Measurements from ENCODE around the gene TMC8.
"Not testable (repeated sequence)": the region's sequence is repeated elsewhere in the genome, so short reads cannot be mapped to it uniquely, and the experiment has no call there.

Gene TMC8

GRCh38 chr17:78113804-78114785 is 16.5 kb upstream of the TMC8 start:
- TF ChIP-seq ZNF777 (tag by site-specific recombination; IDR thresholded peaks at IDR 0.05; ENCODE audit: borderline replicate concordance) (no peak), EGR2 (tag by site-specific recombination; IDR thresholded peaks at IDR 0.05; ENCODE audit: low read depth) (no peak), ZNF544 (tag by site-specific recombination; IDR thresholded peaks at IDR 0.05) (no peak), ZNF416 (tag by site-specific recombination; IDR thresholded peaks at IDR 0.05) (no peak), ZNF558 (tag by site-specific recombination; IDR thresholded peaks at IDR 0.05) (no peak)
- Histone ChIP-seq H3K27ac (ENCODE audit: extremely low read depth, low read depth, low read length) (no peak overlapping the region), H3K36me3 (ENCODE audit: control insufficient read depth in 2 of 2, insufficient read depth in 1 of 2, low read length in 2 of 2) (no peaks in the 10 kb centered on the region), H3K9me3 (ENCODE audit: control insufficient read depth, insufficient read depth, low read depth, low read length) (no peaks in the 10 kb centered on the region), H3K4me3 (ENCODE audit: low read depth, low read length) (no peak overlapping the region), H3K4me1 (ENCODE audit: control insufficient read depth, insufficient read depth, low read length) (no peaks in the 10 kb centered on the region)
- CTCF ChIA-PET: interaction anchor here (0.7 to 5.3 kb wide), 19 partner anchors 11 to 1143 kb away, joined by 3 to 53 read pairs (median 7); partner anchors contain the start of genes AFMID, TK1 and TMC6
- POLR2A ChIA-PET: interaction anchor here (0.8 to 2.3 kb wide), 3 partner anchors 61 to 156 kb away, joined by 3 to 6 read pairs (median 4); partner anchors contain the start of genes AFMID, TK1 and TNRC6C

GRCh38 chr17:78114831-78115723 is 15.5 kb upstream of the TMC8 start:
- Histone ChIP-seq H3K9me3 (ENCODE audit: control insufficient read depth, insufficient read depth, low read depth, low read length) (no peaks in the 10 kb centered on the region), H3K4me1 (ENCODE audit: control insufficient read depth, insufficient read depth, low read length) (no peaks in the 10 kb centered on the region), H3K36me3 (ENCODE audit: control insufficient read depth in 2 of 2, insufficient read depth in 1 of 2, low read length in 2 of 2) (no peaks in the 10 kb centered on the region; a peak in 1 of 3 replicates), H3K27ac (ENCODE audit: extremely low read depth, low read depth, low read length) (no peak overlapping the region), H3K4me3 (ENCODE audit: low read depth, low read length) (no peak overlapping the region)
- peak; percentile 79 for TF ChIP-seq ZIC2 (tag by site-specific recombination; IDR thresholded peaks at IDR 0.05)
- TF ChIP-seq ZXDB (tag by site-specific recombination; IDR thresholded peaks at IDR 0.05): no peak
- POLR2A ChIA-PET: interaction anchor here (0.8 to 2.3 kb wide), 4 partner anchors 9 to 157 kb away, joined by 3 to 6 read pairs (median 4); partner anchors contain the start of genes AFMID, TK1 and TNRC6C
- CTCF ChIA-PET: interaction anchor here (0.7 to 5.3 kb wide), 13 partner anchors 12 to 135 kb away, joined by 3 to 53 read pairs (median 4); partner anchors contain the start of genes AFMID and TK1

GRCh38 chr17:78115803-78116202 is 14.8 kb upstream of the TMC8 start:
- H3K4me3 ChIP-seq (ENCODE audit: low read depth, low read length); H3K4me1 ChIP-seq (ENCODE audit: control insufficient read depth, insufficient read depth, low read length); H3K9me3 ChIP-seq (ENCODE audit: control insufficient read depth, insufficient read depth, low read depth, low read length); H3K36me3 ChIP-seq (ENCODE audit: control insufficient read depth in 2 of 2, insufficient read depth in 1 of 2, low read length in 2 of 2); H3K27ac ChIP-seq (ENCODE audit: extremely low read depth, low read depth, low read length): not testable (repeated sequence)
- ChIA-PET CTCF (interaction anchor here (0.5 to 5.3 kb wide), 13 partner anchors 9 to 595 kb away, joined by 3 to 53 read pairs (median 4); no protein-coding TSS in a partner anchor), POLR2A (interaction anchor here (0.8 to 2.3 kb wide), 2 partner anchors 24 to 71 kb away, joined by 3 to 6 read pairs; partner anchors contain the start of genes AFMID and TK1)

- Histone ChIP-seq H3K36me3 (ENCODE audit: control insufficient read depth in 2 of 2, insufficient read depth in 1 of 2, low read length in 2 of 2) (no peaks in the 10 kb centered on the region; a peak in 1 of 3 replicates), H3K4me3 (ENCODE audit: low read depth, low read length) (no peak overlapping the region), H3K4me1 (ENCODE audit: control insufficient read depth, insufficient read depth, low read length) (no peaks in the 10 kb centered on the region), H3K9me3 (ENCODE audit: control insufficient read depth, insufficient read depth, low read depth, low read length) (no peaks in the 10 kb centered on the region), H3K27ac (ENCODE audit: extremely low read depth, low read depth, low read length) (no peak overlapping the region)
- ChIA-PET POLR2A (interaction anchor here (0.7 to 2.3 kb wide), 3 partner anchors 24 to 70 kb away, joined by 3 to 6 read pairs (median 3); partner anchors contain the start of genes AFMID and TK1), CTCF (interaction anchor here (0.5 to 5.3 kb wide), 11 partner anchors 9 to 383 kb away, joined by 3 to 53 read pairs (median 4); no protein-coding TSS in a partner anchor)
- no peak for TF ChIP-seq ZNF629 (tag by site-specific recombination; IDR thresholded peaks at IDR 0.05)
- TF ChIP-seq EGR2 (tag by site-specific recombination; IDR thresholded peaks at IDR 0.05; ENCODE audit: low read depth): no peak
- no peak for TF ChIP-seq ZSCAN5A (tag by site-specific recombination; IDR thresholded peaks at IDR 0.05)
- TF ChIP-seq KLF9 (tag by site-specific recombination; IDR thresholded peaks at IDR 0.05; ENCODE audit: low read depth): no peak
- TF ChIP-seq ZNF404 (tag by site-specific recombination; IDR thresholded peaks at IDR 0.05): no peak
- TF ChIP-seq ZNF155 (tag by site-specific recombination; IDR thresholded peaks at IDR 0.05): no peak
- TF ChIP-seq ZNF549 (tag by site-specific recombination; IDR thresholded peaks at IDR 0.05): no peak
- no peak for TF ChIP-seq ZNF624 (tag by site-specific recombination; IDR thresholded peaks at IDR 0.05)
- no peak for TF ChIP-seq ZNF514 (tag by site-specific recombination; IDR thresholded peaks at IDR 0.05)
- no peak for TF ChIP-seq ZFP69B (tag by site-specific recombination; IDR thresholded peaks at IDR 0.05)
- TF ChIP-seq, protein P1, sequence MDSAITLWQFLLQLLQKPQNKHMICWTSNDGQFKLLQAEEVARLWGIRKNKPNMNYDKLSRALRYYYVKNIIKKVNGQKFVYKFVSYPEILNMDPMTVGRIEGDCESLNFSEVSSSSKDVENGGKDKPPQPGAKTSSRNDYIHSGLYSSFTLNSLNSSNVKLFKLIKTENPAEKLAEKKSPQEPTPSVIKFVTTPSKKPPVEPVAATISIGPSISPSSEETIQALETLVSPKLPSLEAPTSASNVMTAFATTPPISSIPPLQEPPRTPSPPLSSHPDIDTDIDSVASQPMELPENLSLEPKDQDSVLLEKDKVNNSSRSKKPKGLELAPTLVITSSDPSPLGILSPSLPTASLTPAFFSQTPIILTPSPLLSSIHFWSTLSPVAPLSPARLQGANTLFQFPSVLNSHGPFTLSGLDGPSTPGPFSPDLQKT (IDR thresholded peaks at IDR 0.05; ENCODE audit: borderline replicate concordance, low read depth, low read length): no peak
- TF ChIP-seq, protein P2, sequence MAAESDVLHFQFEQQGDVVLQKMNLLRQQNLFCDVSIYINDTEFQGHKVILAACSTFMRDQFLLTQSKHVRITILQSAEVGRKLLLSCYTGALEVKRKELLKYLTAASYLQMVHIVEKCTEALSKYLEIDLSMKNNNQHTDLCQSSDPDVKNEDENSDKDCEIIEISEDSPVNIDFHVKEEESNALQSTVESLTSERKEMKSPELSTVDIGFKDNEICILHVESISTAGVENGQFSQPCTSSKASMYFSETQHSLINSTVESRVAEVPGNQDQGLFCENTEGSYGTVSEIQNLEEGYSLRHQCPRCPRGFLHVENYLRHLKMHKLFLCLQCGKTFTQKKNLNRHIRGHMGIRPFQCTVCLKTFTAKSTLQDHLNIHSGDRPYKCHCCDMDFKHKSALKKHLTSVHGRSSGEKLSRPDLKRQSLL (tag by site-specific recombination; IDR thresholded peaks at IDR 0.05): no peak
- TF ChIP-seq ZNF596 (tag by site-specific recombination; IDR thresholded peaks at IDR 0.05): no peak
These were observed 14.2 kb upstream of the TMC8 start for GRCh38 chr17:78116411-78116810.
